ENCODE results near the gene COX19.
"Not testable (repeated sequence)": the region's sequence is repeated elsewhere in the genome, so short reads cannot be mapped to it uniquely, and the experiment has no call there.

The COX19 gene

DNA sequence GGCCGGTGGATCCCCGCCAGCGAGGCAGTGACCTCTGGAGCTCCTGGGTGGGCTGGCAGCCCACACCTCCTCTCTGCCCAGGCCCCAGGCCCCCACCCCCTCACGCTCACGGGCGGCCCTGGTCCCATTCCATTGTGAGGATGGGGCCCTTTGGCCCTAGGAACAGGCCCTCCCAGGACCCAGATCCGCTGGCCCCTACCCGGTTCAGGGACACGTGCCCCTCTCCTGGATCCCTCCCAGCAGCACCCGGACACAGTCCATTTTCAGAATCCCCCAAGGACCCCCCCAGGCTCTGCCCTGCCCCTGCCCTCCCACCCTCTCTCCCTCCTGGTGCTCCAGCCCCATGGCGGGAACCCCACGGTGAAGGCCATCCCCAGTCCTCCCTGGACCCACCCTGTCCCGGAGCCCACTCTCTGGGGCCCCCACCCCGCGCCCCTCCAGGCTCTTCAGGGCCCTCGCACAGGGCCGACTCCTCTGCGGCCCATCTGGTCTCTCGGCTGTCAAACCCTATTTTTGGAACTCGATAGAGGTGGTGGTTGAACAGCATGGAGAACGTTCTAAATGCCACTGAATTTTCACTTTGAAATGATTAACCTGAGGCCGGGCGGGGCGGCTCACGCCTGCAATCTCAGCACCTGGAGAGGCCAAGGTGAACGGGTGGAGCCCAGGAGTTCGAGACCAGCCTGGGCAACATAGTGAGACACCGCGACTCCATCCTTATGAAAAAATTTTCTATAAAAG lies 28.9 kb downstream of the COX19 start:
- no peak for DNase-seq (ENCODE audit: low spot score)

GRCh38 chr7:945556-946255 lies 29.6 kb downstream of the COX19 start:
- no peak for DNase-seq (ENCODE audit: low spot score)
- FAIRE-seq = no peak

More for the DNA sequence above, 28.9 kb downstream of the COX19 start:
- FAIRE-seq = no peak

DNA sequence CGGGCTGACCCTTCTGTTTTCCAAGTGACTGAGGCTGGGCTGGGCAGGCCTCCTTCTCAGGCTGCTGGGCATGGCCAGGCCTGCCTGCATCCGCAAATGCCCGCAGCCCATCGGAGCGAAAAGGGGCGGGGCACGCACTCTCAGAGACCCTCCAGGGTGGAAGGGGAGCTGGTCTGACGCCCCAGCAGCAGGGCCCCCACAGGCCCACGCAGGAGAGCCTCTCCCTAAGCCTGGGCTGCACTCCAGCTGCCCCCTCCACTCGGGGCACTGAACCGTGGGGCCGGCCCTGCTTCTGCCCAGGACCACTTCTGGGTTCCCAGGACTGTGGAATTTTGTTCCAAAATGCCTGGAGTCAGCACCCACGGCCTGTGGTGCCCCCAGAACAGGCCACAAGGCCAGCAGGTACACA lies 30.2 kb downstream of the COX19 start:
- FAIRE-seq (no peak), DNase-seq (ENCODE audit: low spot score) (no peak)

GRCh38 chr7:944744-945143 lies 30.6 kb downstream of the COX19 start:
- no peak for DNase-seq (ENCODE audit: low spot score)
- FAIRE-seq = no peak

DNA sequence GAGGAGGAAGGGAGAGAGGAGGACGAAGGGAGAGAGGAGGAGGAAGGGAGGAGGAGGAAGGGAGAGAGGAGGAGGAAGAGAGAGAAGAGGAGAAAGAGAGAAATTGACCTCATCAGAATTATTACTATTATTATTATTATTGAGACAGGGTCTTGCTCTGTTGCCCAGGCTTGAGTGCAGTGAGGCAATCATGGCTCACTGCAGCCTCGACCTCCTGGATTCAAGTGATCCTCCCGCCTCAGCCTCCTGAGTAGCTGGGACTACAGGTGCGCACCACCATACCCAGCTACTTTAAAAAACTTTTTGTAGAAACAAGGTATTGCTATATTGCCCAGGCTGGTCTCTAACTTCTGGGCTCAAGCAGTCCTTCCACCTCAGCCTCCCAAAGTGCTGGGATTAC lies 31.6 kb downstream of the COX19 start:
- DNase-seq (ENCODE audit: low spot score); FAIRE-seq: not testable (repeated sequence)

- FAIRE-seq = no peak
- no peak for DNase-seq (ENCODE audit: low spot score)
Measured at GRCh38 chr7:940599-941408, 34.5 kb downstream of the COX19 start.

DNA sequence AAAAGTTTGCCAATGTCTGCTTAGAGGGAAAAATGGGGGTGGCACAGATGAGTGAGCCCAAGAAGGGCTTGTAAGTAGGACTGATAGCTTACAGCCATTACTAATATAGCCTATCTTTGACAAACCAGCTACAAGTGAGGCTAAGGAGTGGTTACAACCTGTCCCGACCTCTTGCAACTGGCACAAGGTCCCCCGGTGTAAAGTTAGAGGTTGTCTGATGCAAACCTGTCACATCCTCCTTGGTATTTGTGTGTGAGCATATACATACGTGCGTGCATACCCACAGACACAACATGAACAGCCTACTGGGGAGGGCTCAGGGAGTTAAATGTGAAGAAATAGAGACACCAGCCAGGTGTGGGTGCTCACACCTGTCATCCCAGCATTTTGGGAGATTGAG lies 35.5 kb downstream of the COX19 start:
- no peak for DNase-seq (ENCODE audit: low spot score)
- no peak for FAIRE-seq

DNA sequence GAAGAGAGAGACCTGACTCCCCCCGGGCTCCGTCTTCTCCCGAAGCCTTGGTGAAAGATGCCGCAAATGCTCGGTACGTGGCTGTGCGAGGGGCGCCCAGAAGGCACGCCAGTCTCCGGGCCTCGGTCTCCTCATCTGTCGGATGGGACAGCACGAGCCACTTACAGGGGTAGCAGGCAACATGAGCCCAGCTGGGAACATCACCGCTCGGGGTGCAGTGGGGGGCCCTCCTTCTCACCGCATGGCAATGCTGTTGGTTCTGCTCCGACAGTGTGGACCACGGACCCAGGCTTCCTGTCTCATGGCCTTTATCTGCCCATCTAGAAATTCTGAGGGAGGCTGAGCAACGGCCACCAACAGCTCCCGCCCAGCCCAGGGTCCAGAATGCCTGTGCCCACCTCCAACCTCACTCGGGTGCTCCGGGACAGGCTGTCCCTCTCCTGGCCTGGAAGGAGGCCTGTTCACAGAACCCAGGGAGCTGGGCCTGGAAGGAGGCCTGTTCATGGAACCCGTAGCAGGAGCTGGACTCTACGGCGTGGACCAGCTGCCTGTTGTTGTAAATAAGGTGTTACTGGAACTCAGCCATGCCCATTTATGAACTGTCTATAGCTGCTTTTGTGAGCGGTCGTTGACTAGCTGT lies 36.7 kb downstream of the COX19 start:
- FAIRE-seq (no peak), DNase-seq (ENCODE audit: low spot score) (no peak)

DNA sequence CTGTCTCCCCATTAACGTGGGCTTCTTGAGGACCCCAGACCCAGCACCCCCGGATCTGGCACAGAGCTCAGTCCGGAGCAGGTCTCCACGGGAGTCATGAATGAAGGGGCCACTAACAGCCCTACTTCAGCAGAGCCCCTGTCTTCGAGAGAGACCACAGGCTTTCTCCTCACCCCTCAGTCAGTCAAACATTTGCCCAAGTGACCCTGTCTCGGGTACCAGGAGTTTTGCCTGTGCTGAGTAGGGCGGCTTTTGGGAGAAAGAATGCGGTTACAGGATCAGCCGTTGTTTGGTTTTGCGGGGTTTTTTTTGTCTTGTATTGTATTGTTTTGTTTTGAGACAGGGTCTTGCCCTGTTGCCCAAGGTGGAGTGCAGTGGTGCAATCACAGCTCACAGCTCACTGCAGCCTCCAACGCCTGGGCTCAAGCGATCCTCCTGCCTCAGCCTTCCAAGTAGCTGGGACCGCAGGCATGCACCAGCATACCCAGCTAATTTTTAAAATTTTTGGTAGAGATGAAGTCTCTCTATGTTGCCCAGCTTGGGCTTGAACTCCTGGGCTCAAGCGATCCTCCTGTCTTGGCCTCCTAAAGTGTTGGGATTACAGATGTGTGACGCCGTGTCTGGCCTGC lies 37.4 kb downstream of the COX19 start:
- DNase-seq (ENCODE audit: low spot score) (no peak), FAIRE-seq (no peak)

- DNase-seq (ENCODE audit: low spot score) (no peak), FAIRE-seq (no peak)
Measured at GRCh38 chr7:936386-937054, 38.8 kb downstream of the COX19 start.

DNA sequence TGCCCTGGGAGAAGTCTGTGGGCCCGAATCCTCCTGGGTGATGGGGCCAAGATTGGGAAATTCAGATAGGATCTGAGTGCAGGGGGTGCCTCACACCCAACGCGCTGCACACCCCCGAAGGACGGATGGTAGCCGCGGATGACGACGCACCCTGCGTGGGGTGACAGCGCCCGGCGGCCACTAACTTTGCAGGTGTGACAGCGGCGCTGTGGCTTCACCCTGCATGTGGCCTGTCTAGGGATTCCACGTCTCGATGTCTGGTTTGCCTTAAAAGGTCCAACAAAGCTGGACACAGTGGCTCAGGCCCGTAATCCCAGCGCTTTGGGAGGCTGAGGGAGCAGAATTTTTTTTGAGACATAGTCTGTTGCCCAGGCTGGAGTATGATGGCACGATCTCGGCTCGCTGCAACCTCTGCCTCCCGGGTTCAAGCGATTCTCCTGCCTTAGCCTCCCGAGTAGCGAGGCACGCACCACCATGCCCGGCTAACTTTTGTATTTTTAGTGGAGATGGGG lies 39.4 kb downstream of the COX19 start:
- no peak for DNase-seq (ENCODE audit: low spot score)
- no peak for FAIRE-seq

DNA sequence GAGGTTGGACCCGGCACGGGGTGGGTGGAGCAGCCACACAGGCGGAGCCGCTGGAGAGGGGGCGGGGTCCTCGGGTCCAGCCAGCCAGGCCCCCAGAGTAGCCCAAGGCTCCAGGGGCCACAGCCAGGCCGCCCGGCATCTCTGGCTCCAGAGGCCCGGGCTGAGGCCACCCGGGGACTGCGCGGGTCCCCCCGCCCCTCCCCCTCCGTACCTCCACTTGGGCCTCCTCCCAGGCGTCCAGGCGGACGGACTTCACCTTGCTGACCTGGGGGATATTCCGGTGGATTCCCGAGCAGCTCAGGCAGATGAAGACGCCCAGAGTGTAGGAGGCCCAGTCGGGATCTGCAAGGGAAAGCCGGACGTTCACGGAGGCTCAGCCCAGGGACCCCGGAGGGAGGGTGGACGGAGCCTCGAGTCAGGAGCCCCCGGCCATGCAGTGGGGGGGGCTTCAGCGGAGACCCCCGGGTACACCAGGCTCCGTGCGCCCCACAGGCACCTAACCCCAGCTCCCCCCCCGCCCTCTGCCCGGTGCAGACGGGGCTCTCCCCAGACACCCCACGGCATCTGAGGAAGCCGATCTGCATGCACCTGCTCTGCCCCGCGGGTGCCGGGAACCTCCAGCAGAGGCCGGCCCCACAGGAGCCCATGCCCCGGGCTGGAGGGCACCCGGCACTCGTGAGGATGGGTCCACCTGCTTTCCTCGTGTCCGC lies 40.0 kb downstream of the COX19 start:
- FAIRE-seq = no peak
- no peak for DNase-seq (ENCODE audit: low spot score)

GRCh38 chr7:934469-935163 lies 40.7 kb downstream of the COX19 start:
- no peak for DNase-seq (ENCODE audit: low spot score)
- FAIRE-seq = no peak

GRCh38 chr7:932651-932975 lies 42.7 kb downstream of the COX19 start:
- no peak for DNase-seq (ENCODE audit: low spot score)
- FAIRE-seq = no peak

GRCh38 chr7:931871-932650 lies 43.3 kb downstream of the COX19 start:
- no peak for FAIRE-seq
- no peak for DNase-seq (ENCODE audit: low spot score)

- DNase-seq (ENCODE audit: low spot score) (no peak), FAIRE-seq (no peak)
Measured at GRCh38 chr7:930975-931758, 44.2 kb downstream of the COX19 start.

DNA sequence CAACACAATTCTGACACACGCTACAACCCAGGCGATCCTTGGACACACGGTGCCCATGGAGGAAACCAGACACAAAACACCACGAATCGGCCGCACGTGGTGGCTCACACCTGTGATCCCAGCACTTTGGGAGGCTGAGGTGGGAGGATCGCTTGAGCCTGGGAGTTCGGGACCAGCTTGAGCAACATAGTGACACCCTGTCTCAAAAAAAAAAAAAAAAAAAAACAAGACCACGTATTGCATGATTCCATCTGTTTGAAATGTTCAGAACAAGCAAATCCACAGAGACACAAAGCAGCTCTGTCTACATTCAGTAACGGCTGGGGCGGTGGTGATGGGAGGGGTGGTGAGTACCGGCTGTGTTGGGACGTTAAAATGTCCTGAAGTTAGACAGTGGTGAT lies 46.0 kb downstream of the COX19 start:
- DNase-seq (ENCODE audit: low spot score) (no peak), FAIRE-seq (no peak)
